Measurements from ENCODE around the gene PIK3AP1. TPM values are rescaled to one million over a fixed set of nuclear protein-coding genes. Genes with fewer than 3 reads are reported as not detected.

The PIK3AP1 gene
- total and polyA plus RNA-seq, 2 of the 13 experiments (the other 11 are each of a cell fraction or from before 2014, with no cell fraction given), result 3.6 to 13.8 TPM

GRCh38 chr10:96712662-96713271 is 7.5 kb downstream of the PIK3AP1 start:
- ChIA-PET POLR2A (no interaction called here), CTCF (ENCODE audit: low intra/inter-chr PET ratio, low total read pairs) (no interaction called here)
- FAIRE-seq (no peak), ATAC-seq (no peak), DNase-seq (ENCODE audit: low spot score) (no peak)
- H3K4me2 ChIP-seq (ENCODE audit: low read depth, low read length), result no peak overlapping the region
- H2AFZ ChIP-seq (ENCODE audit: low read length), result no peak overlapping the region
- peaks cover 17% of the 10 kb centered on the region for H3K4me1 ChIP-seq (ENCODE audit: insufficient read depth, low read length)
- no peak overlapping the region for H3K9ac ChIP-seq (ENCODE audit: insufficient read depth, low read depth, low read length)
- no peak overlapping the region for H3K4me3 ChIP-seq (replicated peaks in 1 of 3; ENCODE audit: insufficient read depth in 1 of 3, low read depth in 2 of 3, low read length in 3 of 3)
- H3K36me3 ChIP-seq (replicated peaks in 1 of 2; ENCODE audit: control insufficient read depth in 1 of 2, insufficient read depth in 2 of 2, low read length in 2 of 2), result no peaks in the 10 kb centered on the region
- intact Hi-C loops (cut with micrococcal nuclease; ENCODE audit: unreplicated experiment), result no loop called here
- 92% methylated on average over 10 of the region's 10 CpGs for WGBS (ENCODE audit: low lambda C conversion rate)
- in situ Hi-C loops (cut with HindIII; ENCODE audit: extremely low pct_ligation_motif_present, low pct_unique_long_range_greater_than_20kb), result no loop called here
- H3K27ac ChIP-seq (ENCODE audit: extremely low read length, insufficient read depth, low read length), result no peak overlapping the region
- no peak for TF ChIP-seq ZNF691 (CRISPR knock-in tag; IDR thresholded peaks at IDR 0.05; ENCODE audit: borderline replicate concordance, low read depth)
- no peaks in the 10 kb centered on the region for H4K20me1 ChIP-seq (ENCODE audit: insufficient read depth, low read length)
- no TSS peak for BruUV-seq (replicated peaks)
- H3K79me2 ChIP-seq (ENCODE audit: insufficient read depth, low read length), result no peaks in the 10 kb centered on the region
- H3K27me3 ChIP-seq (ENCODE audit: control insufficient read depth in 1 of 2, insufficient read depth in 2 of 2, low read length in 2 of 2), result no peaks in the 10 kb centered on the region
- no peaks in the 10 kb centered on the region for H3K9me3 ChIP-seq (ENCODE audit: low read length)

GRCh38 chr10:96711048-96711728 is 9.1 kb downstream of the PIK3AP1 start:
- H3K9me3 ChIP-seq (ENCODE audit: low read length), result no peaks in the 10 kb centered on the region
- H4K20me1 ChIP-seq (ENCODE audit: insufficient read depth, low read length), result no peaks in the 10 kb centered on the region
- in situ Hi-C loops (cut with HindIII; ENCODE audit: extremely low pct_ligation_motif_present, low pct_unique_long_range_greater_than_20kb) (no loop called here), intact Hi-C loops (cut with micrococcal nuclease; ENCODE audit: unreplicated experiment) (no loop called here)
- no TSS peak for BruUV-seq (replicated peaks)
- peaks cover 17% of the 10 kb centered on the region for H3K4me1 ChIP-seq (ENCODE audit: insufficient read depth, low read length)
- no peak overlapping the region for H3K4me2 ChIP-seq (ENCODE audit: low read depth, low read length)
- H2AFZ ChIP-seq (ENCODE audit: low read length), result no peak overlapping the region
- no peaks in the 10 kb centered on the region for H3K27me3 ChIP-seq (ENCODE audit: control insufficient read depth in 1 of 2, insufficient read depth in 2 of 2, low read length in 2 of 2)
- no peak overlapping the region for H3K9ac ChIP-seq (ENCODE audit: insufficient read depth, low read depth, low read length)
- no peaks in the 10 kb centered on the region for H3K79me2 ChIP-seq (ENCODE audit: insufficient read depth, low read length)
- FAIRE-seq (no peak), DNase-seq (ENCODE audit: low spot score) (no peak), ATAC-seq (no peak)
- H3K27ac ChIP-seq (ENCODE audit: extremely low read length, insufficient read depth, low read length), result no peak overlapping the region
- H3K4me3 ChIP-seq (replicated peaks in 1 of 3; ENCODE audit: insufficient read depth in 1 of 3, low read depth in 2 of 3, low read length in 3 of 3), result no peak overlapping the region
- POLR2A ChIA-PET, result no interaction called here
- 80% methylated on average over 3 of the region's 3 CpGs for WGBS (ENCODE audit: low lambda C conversion rate)
- CTCF ChIA-PET (ENCODE audit: low intra/inter-chr PET ratio, low total read pairs), result no interaction called here
- H3K36me3 ChIP-seq (replicated peaks in 1 of 2; ENCODE audit: control insufficient read depth in 1 of 2, insufficient read depth in 2 of 2, low read length in 2 of 2), result no peaks in the 10 kb centered on the region
- no peak for TF ChIP-seq SP1 (IDR thresholded peaks at IDR 0.05)
- no peak for TF ChIP-seq SP1 (CRISPR knock-in tag; IDR thresholded peaks at IDR 0.05)
- TF ChIP-seq HOXD1 (CRISPR knock-in tag; IDR thresholded peaks at IDR 0.05), result no peak
- TF ChIP-seq JARID2 (CRISPR knock-in tag; IDR thresholded peaks at IDR 0.05; ENCODE audit: insufficient replicate concordance), result no peak
- no peak for TF ChIP-seq SMC3 (IDR thresholded peaks at IDR 0.05; ENCODE audit: low read length)
- no peak for TF ChIP-seq SRSF4 (IDR thresholded peaks at IDR 0.05; ENCODE audit: low read depth, low read length, poor library complexity, severe bottlenecking)
- no peak for TF ChIP-seq U2AF1 (optimal IDR thresholded peaks at IDR 0.05; ENCODE audit: low read depth, low read length)
- no peak for TF ChIP-seq CBX2 (IDR thresholded peaks at IDR 0.05; ENCODE audit: low read depth, low read length)
- TF ChIP-seq CBX2 (CRISPR knock-in tag; IDR thresholded peaks at IDR 0.05; ENCODE audit: low read depth), result no peak
- TF ChIP-seq RARG (CRISPR knock-in tag; IDR thresholded peaks at IDR 0.05; ENCODE audit: low read depth), result no peak
- no peak for TF ChIP-seq ZNF598 (CRISPR knock-in tag; IDR thresholded peaks at IDR 0.05; ENCODE audit: borderline replicate concordance)
- TF ChIP-seq ZC3H4 (CRISPR knock-in tag; IDR thresholded peaks at IDR 0.05; ENCODE audit: borderline replicate concordance), result no peak
- no peak for TF ChIP-seq PHB2 (IDR thresholded peaks at IDR 0.05; ENCODE audit: partially characterized antibody)
